ENCODE data around the gene IFT74.

The IFT74 gene

GRCh38 chr9:26955921-26956859, at the start of gene IFT74:
TSS of gene IFT74 (plus strand) at chr9:26956412. CDS start at chr9:26961968, 5,556 bp downstream.
- peak; percentile 94 for DNase-seq

- no peak for DNase-seq
Observed at GRCh38 chr9:26913138-26913668, 43.0 kb upstream of the IFT74 start.

- no peak for DNase-seq
Observed at GRCh38 chr9:26919698-26920097, 36.5 kb upstream of the IFT74 start.

GRCh38 chr9:26925609-26926008, 30.6 kb upstream of the IFT74 start:
- DNase-seq: no peak

GRCh38 chr9:26928902-26929495, 27.2 kb upstream of the IFT74 start:
- DNase-seq: no peak

- no peak for DNase-seq
Observed at GRCh38 chr9:26935847-26936246, 20.4 kb upstream of the IFT74 start.

GRCh38 chr9:26937816-26938371, 18.3 kb upstream of the IFT74 start:
- DNase-seq: no peak

- DNase-seq: no peak
Observed at GRCh38 chr9:26939955-26940711, 16.1 kb upstream of the IFT74 start.

- DNase-seq: no peak
Observed at GRCh38 chr9:26940779-26941178, 15.4 kb upstream of the IFT74 start.

GRCh38 chr9:26945591-26945990, 10.6 kb upstream of the IFT74 start:
- no peak for DNase-seq

GRCh38 chr9:26946753-26947727, 9.2 kb upstream of the IFT74 start, which contains the start of gene PLAA:
TSS of gene PLAA (minus strand) at chr9:26947242. CDS start at chr9:26947045, 197 bp downstream.
- DNase-seq: peak; percentile 85

GRCh38 chr9:26947736-26948135, 8.5 kb upstream of the IFT74 start:
- peak; percentile 7 for DNase-seq

GRCh38 chr9:26949637-26950069, 6.6 kb upstream of the IFT74 start:
- no peak for DNase-seq

GRCh38 chr9:26950521-26950920, 5.7 kb upstream of the IFT74 start:
- no peak for DNase-seq

GRCh38 chr9:26951794-26952193, 4.4 kb upstream of the IFT74 start:
- no peak for DNase-seq

GRCh38 chr9:26954050-26954508, 2.1 kb upstream of the IFT74 start:
- DNase-seq: no peak

GRCh38 chr9:26955222-26955903, 849 bp upstream of the IFT74 start:
- DNase-seq: peak; percentile 9

GRCh38 chr9:26956860-26957233, 635 bp downstream of the IFT74 start:
- DNase-seq: no peak

- DNase-seq: no peak
Observed at GRCh38 chr9:26971721-26972120, 15.5 kb downstream of the IFT74 start.

GRCh38 chr9:26973989-26974388, 17.8 kb downstream of the IFT74 start:
- DNase-seq: no peak

- DNase-seq: no peak
Observed at GRCh38 chr9:26974927-26975326, 18.7 kb downstream of the IFT74 start.

Data from CD4-positive, alpha-beta T cell treated with Interleukin-17A for 4 hours (primary cell).